Mesenteric fat pad (tissue), 1 donor: ENCODE results near the gene NRAP. TPM values are rescaled to one million over a fixed set of nuclear protein-coding genes. Genes with fewer than 3 reads are reported as not detected.

ENCODE experiments used
- total RNA-seq: library from RNA; stranded (reverse); fragmentation: NEBNext Ultra II Directional; extraction: Animal tissue kit (Norgen Biotek cat#: 25700); gene quantifications from one replicate; pipeline ENCODE4 v1.2.1, GENCODE V29; 2021
- donor health status: DM: yes; HTN: yes; CAD: no.

The NRAP gene
- total RNA-seq, 1 donor from 2014 or later: 0.06 TPM

Other genes with a start within 250 kb of the NRAP start
- not detected for gene HABP2, start 111.0 kb downstream of the NRAP start, total RNA-seq
- gene CASP7, start 15.9 kb upstream of the NRAP start, total RNA-seq: 37.0 TPM
- gene PLEKHS1, start 87.6 kb upstream of the NRAP start, total RNA-seq: 0.13 TPM
- 2.7 TPM for gene DCLRE1A, start 190.0 kb upstream of the NRAP start, total RNA-seq
- 33.7 TPM for gene NHLRC2, start 190.6 kb upstream of the NRAP start, total RNA-seq